ENCODE measurements around the gene KIAA1210. TPM values are rescaled to one million over a fixed set of nuclear protein-coding genes. Genes with fewer than 3 reads are reported as not detected.
A peak's percentile ranks its signal among the peaks of the same experiment; 100 is the strongest.
"Not testable (repeated sequence)": the region's sequence is repeated elsewhere in the genome, so short reads cannot be mapped to it uniquely, and the experiment has no call there.

The KIAA1210 gene
- total RNA-seq, 6 experiments from 2014 or later, result not detected

DNA sequence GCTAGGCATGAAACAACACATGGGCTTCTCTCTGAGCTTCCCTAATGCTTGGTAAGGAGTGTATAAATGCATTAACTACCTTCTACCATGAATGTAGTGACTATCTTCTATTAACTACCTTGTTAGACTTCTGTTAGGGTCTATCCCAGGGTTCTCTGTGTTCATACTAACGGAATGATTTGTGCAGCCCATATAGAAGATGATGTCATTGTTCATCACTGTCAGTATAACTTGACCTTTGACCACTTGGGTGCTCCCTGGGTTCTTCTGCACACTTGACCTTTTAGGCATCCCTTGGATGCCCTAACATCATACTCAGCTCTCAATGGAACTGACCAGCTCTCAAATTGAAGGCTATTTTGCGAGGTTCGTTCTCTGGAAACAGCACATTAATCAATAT is 85.6 kb downstream of the KIAA1210 start:
- H3K27me3 Mint-ChIP-seq (ENCODE audit: insufficient read depth), result 0 out of 2 replicates have a peak, but pooled peaks cover under 1% of the 10 kb centered on the region

DNA sequence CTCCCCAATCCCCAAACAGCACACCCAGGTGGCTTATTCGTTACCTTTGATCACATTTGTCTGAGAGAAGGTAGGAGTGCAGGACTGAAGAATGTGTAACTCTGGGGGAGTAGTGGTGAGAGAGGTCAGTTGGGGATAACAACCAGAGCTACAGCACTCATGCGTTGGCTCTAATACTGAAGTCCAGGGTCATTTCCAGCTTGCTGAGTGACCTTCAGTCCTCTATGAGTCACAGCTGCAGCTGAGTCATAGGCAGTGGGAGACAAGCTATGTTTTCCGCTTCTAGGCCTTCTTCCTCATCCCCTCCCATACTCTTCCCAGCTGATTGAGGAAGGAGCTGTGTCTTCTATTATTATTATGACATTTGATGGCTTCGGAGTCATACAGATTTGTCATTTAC is 86.4 kb downstream of the KIAA1210 start:
- Mint-ChIP-seq H3K27ac (peak overlapping the region; percentile 46), H3K4me3 (no peak overlapping the region), H3K9me3 (no peaks in the 10 kb centered on the region), H3K4me1 (ENCODE audit: low read depth) (peaks cover 30% of the 10 kb centered on the region), H3K36me3 (ENCODE audit: low read depth) (no peaks in the 10 kb centered on the region), H3K27me3 (ENCODE audit: insufficient read depth) (no peaks in the 10 kb centered on the region)
- peak; percentile 59 for DNase-seq
- TF ChIP-seq, protein P1, sequence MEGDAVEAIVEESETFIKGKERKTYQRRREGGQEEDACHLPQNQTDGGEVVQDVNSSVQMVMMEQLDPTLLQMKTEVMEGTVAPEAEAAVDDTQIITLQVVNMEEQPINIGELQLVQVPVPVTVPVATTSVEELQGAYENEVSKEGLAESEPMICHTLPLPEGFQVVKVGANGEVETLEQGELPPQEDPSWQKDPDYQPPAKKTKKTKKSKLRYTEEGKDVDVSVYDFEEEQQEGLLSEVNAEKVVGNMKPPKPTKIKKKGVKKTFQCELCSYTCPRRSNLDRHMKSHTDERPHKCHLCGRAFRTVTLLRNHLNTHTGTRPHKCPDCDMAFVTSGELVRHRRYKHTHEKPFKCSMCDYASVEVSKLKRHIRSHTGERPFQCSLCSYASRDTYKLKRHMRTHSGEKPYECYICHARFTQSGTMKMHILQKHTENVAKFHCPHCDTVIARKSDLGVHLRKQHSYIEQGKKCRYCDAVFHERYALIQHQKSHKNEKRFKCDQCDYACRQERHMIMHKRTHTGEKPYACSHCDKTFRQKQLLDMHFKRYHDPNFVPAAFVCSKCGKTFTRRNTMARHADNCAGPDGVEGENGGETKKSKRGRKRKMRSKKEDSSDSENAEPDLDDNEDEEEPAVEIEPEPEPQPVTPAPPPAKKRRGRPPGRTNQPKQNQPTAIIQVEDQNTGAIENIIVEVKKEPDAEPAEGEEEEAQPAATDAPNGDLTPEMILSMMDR (IDR thresholded peaks at IDR 0.05), result no peak

More for the DNA sequence above, 85.6 kb downstream of the KIAA1210 start:
- no peaks in the 10 kb centered on the region for H3K9me3 Mint-ChIP-seq
- DNase-seq, result no peak
- no peak overlapping the region for H3K27ac Mint-ChIP-seq
- H3K4me1 Mint-ChIP-seq (ENCODE audit: low read depth), result peaks cover 22% of the 10 kb centered on the region
- H3K36me3 Mint-ChIP-seq (ENCODE audit: low read depth), result no peaks in the 10 kb centered on the region
- no peak overlapping the region for H3K4me3 Mint-ChIP-seq
- TF ChIP-seq, protein P1 (IDR thresholded peaks at IDR 0.05), result no peak

DNA sequence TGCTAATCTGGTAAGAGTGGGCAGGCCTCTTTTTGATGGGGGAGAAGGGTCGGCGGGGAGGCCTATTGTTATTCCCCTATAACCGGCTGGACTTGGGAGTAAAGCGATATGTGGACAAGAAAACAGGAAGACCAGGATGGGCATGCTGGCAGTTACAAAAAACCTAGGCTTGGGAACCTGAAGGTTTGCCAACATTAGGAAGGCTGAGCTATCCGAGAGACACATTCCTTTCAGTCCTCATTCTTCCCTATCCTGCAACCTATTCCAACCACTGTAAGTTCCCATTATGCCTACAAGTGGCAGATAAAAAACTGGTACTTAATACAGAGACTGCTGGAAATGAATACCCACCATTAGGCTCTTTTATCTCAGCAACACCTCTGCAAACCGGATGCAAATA is 87.2 kb downstream of the KIAA1210 start:
- H3K36me3 Mint-ChIP-seq (ENCODE audit: low read depth), result no peaks in the 10 kb centered on the region
- no peak for DNase-seq
- H3K4me1 Mint-ChIP-seq (ENCODE audit: low read depth), result peaks cover 26% of the 10 kb centered on the region
- no peaks in the 10 kb centered on the region for H3K9me3 Mint-ChIP-seq
- TF ChIP-seq, protein P1 (IDR thresholded peaks at IDR 0.05), result no peak
- no peak overlapping the region for H3K4me3 Mint-ChIP-seq
- H3K27me3 Mint-ChIP-seq (ENCODE audit: insufficient read depth), result no peaks in the 10 kb centered on the region
- H3K27ac Mint-ChIP-seq, result no peak overlapping the region

DNA sequence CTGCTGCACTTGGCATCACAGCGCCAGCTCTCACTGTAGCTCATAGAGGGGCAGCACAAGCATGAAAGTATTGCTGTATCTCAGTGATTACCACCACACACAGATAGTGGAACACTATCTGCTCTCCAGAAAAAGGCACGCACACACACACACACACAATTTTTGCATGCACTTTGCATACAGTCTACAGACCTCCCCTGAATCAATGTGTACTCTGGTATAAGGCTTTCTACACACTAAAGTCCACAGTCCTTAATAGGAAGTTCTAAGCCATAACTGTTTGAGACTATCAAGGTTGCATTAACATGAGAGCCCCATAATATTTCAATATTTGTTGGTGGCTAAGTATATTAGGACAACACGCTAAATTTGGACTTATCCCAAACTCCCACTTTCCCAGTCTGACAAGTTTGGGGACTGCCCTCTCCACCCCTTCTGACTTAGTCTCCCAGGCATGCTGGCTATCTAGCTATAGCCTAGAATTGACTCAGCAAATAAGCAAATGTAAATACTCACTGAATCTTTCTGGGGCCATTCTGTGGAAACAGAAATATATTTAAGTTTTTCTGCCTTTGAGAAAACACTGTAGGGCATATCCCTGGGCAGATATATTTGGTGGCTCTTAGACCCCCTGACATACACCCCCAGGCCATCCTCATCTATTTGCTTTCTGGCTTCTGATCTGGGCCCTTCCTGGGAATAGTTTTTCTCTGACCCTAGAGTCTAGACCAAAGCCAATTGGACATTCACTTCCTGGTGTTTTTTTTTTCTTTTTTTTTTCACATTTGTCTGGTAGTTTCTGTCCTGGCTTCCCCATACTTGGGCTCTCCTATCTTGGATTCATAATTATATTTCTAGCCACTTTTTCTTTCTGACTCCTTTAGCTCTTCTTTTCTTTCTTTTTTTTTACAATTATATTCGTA is 91.2 kb downstream of the KIAA1210 start:
- Mint-ChIP-seq H3K27ac (0 out of 2 replicates have a peak overlapping the region, but pooled peaks have one; percentile 40), H3K9me3 (peaks cover 11% of the 10 kb centered on the region; the same call in 1 of the 2 replicates), H3K4me1 (ENCODE audit: low read depth) (peaks cover 20% of the 10 kb centered on the region), H3K36me3 (ENCODE audit: low read depth) (no peaks in the 10 kb centered on the region), H3K4me3 (no peak overlapping the region), H3K27me3 (ENCODE audit: insufficient read depth) (peaks cover 1% of the 10 kb centered on the region; the same call in 1 of the 2 replicates)
- no peak for DNase-seq
- TF ChIP-seq, protein P1 (IDR thresholded peaks at IDR 0.05), result no peak

DNA sequence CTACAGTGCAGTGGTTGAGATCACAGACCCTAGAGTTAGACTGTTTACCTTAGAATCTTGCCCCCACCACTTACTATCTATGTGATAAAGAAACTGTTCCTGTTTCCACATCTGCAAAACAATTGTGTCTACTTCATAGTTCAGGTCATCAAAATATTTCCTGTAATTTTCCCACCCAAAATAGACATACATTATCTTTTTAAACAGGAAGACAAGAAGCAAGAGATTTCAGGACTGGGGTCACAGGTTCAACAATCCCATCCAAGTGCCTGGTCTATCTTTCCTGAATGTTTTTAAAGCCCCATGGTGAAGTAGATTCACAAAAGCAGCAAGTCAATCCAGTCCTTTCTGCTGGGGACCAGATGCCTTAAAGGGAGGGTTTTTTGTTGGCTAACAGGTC is 96.6 kb downstream of the KIAA1210 start:
- peaks cover 11% of the 10 kb centered on the region; the same call in 1 of the 2 replicates for H3K9me3 Mint-ChIP-seq
- no peak overlapping the region for H3K27ac Mint-ChIP-seq
- H3K36me3 Mint-ChIP-seq (ENCODE audit: low read depth), result no peaks in the 10 kb centered on the region
- TF ChIP-seq, protein P1 (IDR thresholded peaks at IDR 0.05), result no peak
- H3K4me3 Mint-ChIP-seq, result no peak overlapping the region
- DNase-seq, result no peak
- H3K4me1 Mint-ChIP-seq (ENCODE audit: low read depth), result no peaks in the 10 kb centered on the region; the same call in 1 of the 2 replicates
- H3K27me3 Mint-ChIP-seq (ENCODE audit: insufficient read depth), result peaks cover 7% of the 10 kb centered on the region; the same call in 1 of the 2 replicates

DNA sequence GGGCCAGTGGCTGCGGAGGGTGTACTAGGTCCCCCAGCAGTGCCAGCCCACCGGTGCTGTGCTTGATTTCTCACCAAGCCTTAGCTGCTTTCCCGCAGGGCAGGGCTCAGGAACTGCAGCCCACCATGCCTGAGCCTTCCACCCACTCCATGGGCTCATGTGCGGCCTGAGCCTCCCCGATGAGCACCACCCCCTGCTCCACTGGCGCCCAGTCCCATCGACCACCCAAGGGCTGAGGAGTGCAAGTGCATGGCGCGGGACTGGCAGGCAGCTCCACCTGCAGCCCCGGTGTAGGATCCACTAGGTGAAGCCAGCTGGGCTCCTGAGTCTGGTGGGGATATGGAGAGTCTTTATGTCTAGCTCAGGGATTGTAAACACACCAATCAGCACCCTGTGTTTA is 98.0 kb downstream of the KIAA1210 start:
- not testable (repeated sequence) for H3K4me1 Mint-ChIP-seq (ENCODE audit: low read depth); H3K27me3 Mint-ChIP-seq (ENCODE audit: insufficient read depth); DNase-seq; H3K4me3 Mint-ChIP-seq; H3K36me3 Mint-ChIP-seq (ENCODE audit: low read depth); H3K27ac Mint-ChIP-seq
- peaks cover 11% of the 10 kb centered on the region; the same call in 1 of the 2 replicates for H3K9me3 Mint-ChIP-seq

Data from HFFc6 (cell line).